HEK293 (cell line): ENCODE results near the gene SULT1B1.

Source experiments
- CTCF ChIA-PET: fragments of 350-600 bp; formaldehyde crosslinking; extraction: SDS; loops from one replicate; lab custom pipeline; 2021; ENCODE audit warnings: antibody characterized with exemption; lab: Yijun Ruan, JAX
- POLR2A ChIA-PET: fragments of 300-600 bp; formaldehyde crosslinking; extraction: SDS; loops from one replicate; lab custom pipeline; 2020; ENCODE audit warnings: antibody characterized with exemption, inconsistent platforms; lab: Yijun Ruan, JAX
- H3K27ac ChIP-seq: fragments of 200-500 bp; sonication (Bioruptor generic); 2 replicates; pipeline ENCODE4 v1.5.1; 2014; ENCODE audit warnings: low read depth, low read length, control low read depth, inconsistent platforms; ENCODE audit errors: extremely low read depth
- H3K36me3 ChIP-seq, 2 experiments: fragments of 200-500 bp in 1 of 2; sonication (Bioruptor generic) in 1 of 2; 1 replicate in 1 of 2; 2 replicates in 1 of 2; pipeline ENCODE4 v1.5.1; 2014 to 2017; ENCODE audit warnings: inconsistent platforms in 2 of 2, low read length in 2 of 2; ENCODE audit not compliant: control insufficient read depth in 2 of 2, insufficient read depth in 1 of 2
- H3K4me1 ChIP-seq: fragments of 200-500 bp; sonication (Bioruptor generic); 2 replicates; pipeline ENCODE4 v1.5.1; 2014; ENCODE audit warnings: mild to moderate bottlenecking, low read length, inconsistent platforms; ENCODE audit not compliant: control insufficient read depth, insufficient read depth
- H3K4me3 ChIP-seq: 2 replicates; pipeline ENCODE4 v1.5.1; 2011; ENCODE audit warnings: low read depth, mild to moderate bottlenecking, control low read depth, low read length, moderate library complexity
- H3K9me3 ChIP-seq: fragments of 200-500 bp; sonication (Bioruptor generic); 2 replicates; pipeline ENCODE4 v1.5.1; 2014; ENCODE audit warnings: low read depth, low read length, inconsistent platforms; ENCODE audit not compliant: control insufficient read depth, insufficient read depth
- OSR2 ChIP-seq: fragments of 450-650 bp; formaldehyde crosslinking; IDR thresholded peaks from 2 replicates; pipeline ENCODE4 v1.5.1; 2016; ENCODE audit warnings: missing biosample characterization, missing genetic modification characterization
- PRDM10 ChIP-seq: fragments of 450-650 bp; formaldehyde crosslinking; IDR thresholded peaks from 2 replicates; pipeline ENCODE4 v1.5.1; 2016; ENCODE audit warnings: missing biosample characterization, missing genetic modification characterization
- YY2 ChIP-seq: fragments of 450-650 bp; formaldehyde crosslinking; IDR thresholded peaks from 2 replicates; pipeline ENCODE4 v1.5.1; 2016; ENCODE audit warnings: missing biosample characterization, missing genetic modification characterization
- ZBTB10 ChIP-seq: fragments of 450-650 bp; formaldehyde crosslinking; IDR thresholded peaks from 2 replicates; pipeline ENCODE4 v1.5.1; 2016; ENCODE audit warnings: missing biosample characterization, missing genetic modification characterization
- ZFP69B ChIP-seq: fragments of 450-650 bp; formaldehyde crosslinking; IDR thresholded peaks from 2 replicates; pipeline ENCODE4 v1.5.1; 2016; ENCODE audit warnings: missing biosample characterization, missing genetic modification characterization
- ZNF10 ChIP-seq: fragments of 450-650 bp; formaldehyde crosslinking; IDR thresholded peaks from 2 replicates; pipeline ENCODE4 v1.5.1; 2017; ENCODE audit warnings: missing biosample characterization, missing genetic modification characterization
- ZNF175 ChIP-seq: fragments of 450-650 bp; formaldehyde crosslinking; IDR thresholded peaks from 2 replicates; pipeline ENCODE4 v1.5.1; 2016; ENCODE audit warnings: missing biosample characterization, missing genetic modification characterization
- ZNF211 ChIP-seq: fragments of 450-650 bp; formaldehyde crosslinking; IDR thresholded peaks from 2 replicates; pipeline ENCODE4 v1.5.1; 2016; ENCODE audit warnings: low read depth, missing biosample characterization, missing genetic modification characterization
- ZNF248 ChIP-seq: fragments of 450-650 bp; formaldehyde crosslinking; IDR thresholded peaks from 2 replicates; pipeline ENCODE4 v1.5.1; 2017; ENCODE audit warnings: missing biosample characterization, missing genetic modification characterization
- ZNF423 ChIP-seq: fragments of 450-650 bp; formaldehyde crosslinking; IDR thresholded peaks from 2 replicates; pipeline ENCODE4 v1.5.1; 2016; ENCODE audit warnings: missing biosample characterization, missing genetic modification characterization
- ZNF549 ChIP-seq: fragments of 450-650 bp; IDR thresholded peaks from 2 replicates; pipeline ENCODE4 v1.5.1; 2018; ENCODE audit warnings: missing biosample characterization, missing genetic modification characterization, mild to moderate bottlenecking, inconsistent platforms, moderate library complexity
- ZNF600 ChIP-seq: fragments of 450-650 bp; formaldehyde crosslinking; IDR thresholded peaks from 2 replicates; pipeline ENCODE4 v1.5.1; 2016; ENCODE audit warnings: missing biosample characterization, missing genetic modification characterization
- ZNF624 ChIP-seq: fragments of 450-650 bp; formaldehyde crosslinking; IDR thresholded peaks from 2 replicates; pipeline ENCODE4 v1.5.1; 2017; ENCODE audit warnings: missing biosample characterization, missing genetic modification characterization
- ZNF658 ChIP-seq: fragments of 450-650 bp; formaldehyde crosslinking; IDR thresholded peaks from 2 replicates; pipeline ENCODE4; 2016; ENCODE audit warnings: missing biosample characterization, missing genetic modification characterization
- ZNF701 ChIP-seq: fragments of 450-650 bp; formaldehyde crosslinking; IDR thresholded peaks from 2 replicates; pipeline ENCODE4 v1.5.1; 2016; ENCODE audit warnings: missing biosample characterization, missing genetic modification characterization
- ZNF76 ChIP-seq: fragments of 450-650 bp; formaldehyde crosslinking; IDR thresholded peaks from 2 replicates; pipeline ENCODE4; 2016; ENCODE audit warnings: low read depth, missing biosample characterization, missing genetic modification characterization, borderline replicate concordance
- ZSCAN4 ChIP-seq: fragments of 450-650 bp; formaldehyde crosslinking; IDR thresholded peaks from 2 replicates; pipeline ENCODE4 v1.5.1; 2017; ENCODE audit warnings: missing biosample characterization, missing genetic modification characterization
- TF ChIP-seq, protein P1 (sequence below): fragments of 450-650 bp; formaldehyde crosslinking; IDR thresholded peaks from 2 replicates; pipeline ENCODE4 v1.5.1; 2016; ENCODE audit warnings: missing biosample characterization, missing genetic modification characterization, borderline replicate concordance
- TF ChIP-seq, protein P2 (sequence below): fragments of 450-650 bp; formaldehyde crosslinking; IDR thresholded peaks from 2 replicates; pipeline ENCODE4 v1.5.1; 2016; ENCODE audit warnings: missing biosample characterization, missing genetic modification characterization

SULT1B1 gene

GRCh38 chr4:69786547-69786946 lies 26.1 kb upstream of the SULT1B1 start:
- H3K4me1 ChIP-seq = no peaks in the 10 kb centered on the region
- no peak overlapping the region for H3K4me3 ChIP-seq
- TF ChIP-seq ZNF76 (tag by site-specific recombination) = no peak
- TF ChIP-seq ZNF423 (tag by site-specific recombination) = no peak
- TF ChIP-seq ZNF211 = no peak
- no peak for TF ChIP-seq ZNF10 (tag by site-specific recombination)
- no peak for TF ChIP-seq ZBTB10 (tag by site-specific recombination)
- TF ChIP-seq ZFP69B (tag by site-specific recombination) = no peak
- no peak for TF ChIP-seq ZNF549
- TF ChIP-seq ZNF600 (tag by site-specific recombination) = no peak
- no peak for TF ChIP-seq OSR2
- TF ChIP-seq, protein P1, sequence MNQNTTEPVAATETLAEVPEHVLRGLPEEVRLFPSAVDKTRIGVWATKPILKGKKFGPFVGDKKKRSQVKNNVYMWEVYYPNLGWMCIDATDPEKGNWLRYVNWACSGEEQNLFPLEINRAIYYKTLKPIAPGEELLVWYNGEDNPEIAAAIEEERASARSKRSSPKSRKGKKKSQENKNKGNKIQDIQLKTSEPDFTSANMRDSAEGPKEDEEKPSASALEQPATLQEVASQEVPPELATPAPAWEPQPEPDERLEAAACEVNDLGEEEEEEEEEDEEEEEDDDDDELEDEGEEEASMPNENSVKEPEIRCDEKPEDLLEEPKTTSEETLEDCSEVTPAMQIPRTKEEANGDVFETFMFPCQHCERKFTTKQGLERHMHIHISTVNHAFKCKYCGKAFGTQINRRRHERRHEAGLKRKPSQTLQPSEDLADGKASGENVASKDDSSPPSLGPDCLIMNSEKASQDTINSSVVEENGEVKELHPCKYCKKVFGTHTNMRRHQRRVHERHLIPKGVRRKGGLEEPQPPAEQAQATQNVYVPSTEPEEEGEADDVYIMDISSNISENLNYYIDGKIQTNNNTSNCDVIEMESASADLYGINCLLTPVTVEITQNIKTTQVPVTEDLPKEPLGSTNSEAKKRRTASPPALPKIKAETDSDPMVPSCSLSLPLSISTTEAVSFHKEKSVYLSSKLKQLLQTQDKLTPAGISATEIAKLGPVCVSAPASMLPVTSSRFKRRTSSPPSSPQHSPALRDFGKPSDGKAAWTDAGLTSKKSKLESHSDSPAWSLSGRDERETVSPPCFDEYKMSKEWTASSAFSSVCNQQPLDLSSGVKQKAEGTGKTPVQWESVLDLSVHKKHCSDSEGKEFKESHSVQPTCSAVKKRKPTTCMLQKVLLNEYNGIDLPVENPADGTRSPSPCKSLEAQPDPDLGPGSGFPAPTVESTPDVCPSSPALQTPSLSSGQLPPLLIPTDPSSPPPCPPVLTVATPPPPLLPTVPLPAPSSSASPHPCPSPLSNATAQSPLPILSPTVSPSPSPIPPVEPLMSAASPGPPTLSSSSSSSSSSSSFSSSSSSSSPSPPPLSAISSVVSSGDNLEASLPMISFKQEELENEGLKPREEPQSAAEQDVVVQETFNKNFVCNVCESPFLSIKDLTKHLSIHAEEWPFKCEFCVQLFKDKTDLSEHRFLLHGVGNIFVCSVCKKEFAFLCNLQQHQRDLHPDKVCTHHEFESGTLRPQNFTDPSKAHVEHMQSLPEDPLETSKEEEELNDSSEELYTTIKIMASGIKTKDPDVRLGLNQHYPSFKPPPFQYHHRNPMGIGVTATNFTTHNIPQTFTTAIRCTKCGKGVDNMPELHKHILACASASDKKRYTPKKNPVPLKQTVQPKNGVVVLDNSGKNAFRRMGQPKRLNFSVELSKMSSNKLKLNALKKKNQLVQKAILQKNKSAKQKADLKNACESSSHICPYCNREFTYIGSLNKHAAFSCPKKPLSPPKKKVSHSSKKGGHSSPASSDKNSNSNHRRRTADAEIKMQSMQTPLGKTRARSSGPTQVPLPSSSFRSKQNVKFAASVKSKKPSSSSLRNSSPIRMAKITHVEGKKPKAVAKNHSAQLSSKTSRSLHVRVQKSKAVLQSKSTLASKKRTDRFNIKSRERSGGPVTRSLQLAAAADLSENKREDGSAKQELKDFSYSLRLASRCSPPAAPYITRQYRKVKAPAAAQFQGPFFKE (tag by site-specific recombination) = no peak
- no peak for TF ChIP-seq ZNF175 (tag by site-specific recombination)
- no peak for TF ChIP-seq ZNF624 (tag by site-specific recombination)
- no peak for TF ChIP-seq ZNF248 (tag by site-specific recombination)
- TF ChIP-seq YY2 (tag by site-specific recombination) = no peak
- TF ChIP-seq ZSCAN4 (tag by site-specific recombination) = no peak
- TF ChIP-seq ZNF701 (tag by site-specific recombination) = no peak
- TF ChIP-seq PRDM10 (tag by site-specific recombination) = no peak
- no peak for TF ChIP-seq ZNF658
- TF ChIP-seq, protein P2, sequence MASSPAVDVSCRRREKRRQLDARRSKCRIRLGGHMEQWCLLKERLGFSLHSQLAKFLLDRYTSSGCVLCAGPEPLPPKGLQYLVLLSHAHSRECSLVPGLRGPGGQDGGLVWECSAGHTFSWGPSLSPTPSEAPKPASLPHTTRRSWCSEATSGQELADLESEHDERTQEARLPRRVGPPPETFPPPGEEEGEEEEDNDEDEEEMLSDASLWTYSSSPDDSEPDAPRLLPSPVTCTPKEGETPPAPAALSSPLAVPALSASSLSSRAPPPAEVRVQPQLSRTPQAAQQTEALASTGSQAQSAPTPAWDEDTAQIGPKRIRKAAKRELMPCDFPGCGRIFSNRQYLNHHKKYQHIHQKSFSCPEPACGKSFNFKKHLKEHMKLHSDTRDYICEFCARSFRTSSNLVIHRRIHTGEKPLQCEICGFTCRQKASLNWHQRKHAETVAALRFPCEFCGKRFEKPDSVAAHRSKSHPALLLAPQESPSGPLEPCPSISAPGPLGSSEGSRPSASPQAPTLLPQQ = no peak
- H3K9me3 ChIP-seq = no peaks in the 10 kb centered on the region
- H3K27ac ChIP-seq = no peak overlapping the region
- ChIA-PET POLR2A (no interaction called here), CTCF (no interaction called here)
- H3K36me3 ChIP-seq = no peaks in the 10 kb centered on the region
